ENCODE results near the gene TBXAS1.

The TBXAS1 gene

GRCh38 chr7:140067052-140067451 lies 238.0 kb downstream of the TBXAS1 start:
- Mint-ChIP-seq H3K4me3 (no peak overlapping the region), H3K27me3 (peaks cover 17% of the 10 kb centered on the region), H3K9me3 (peaks cover 27% of the 10 kb centered on the region), H3K27ac (no peak overlapping the region), H3K4me1 (peaks cover 17% of the 10 kb centered on the region), H3K36me3 (peaks cover 24% of the 10 kb centered on the region)
- DNase-seq: no peak
- CTCF ChIA-PET: no interaction called here

- peaks cover 27% of the 10 kb centered on the region for H3K9me3 Mint-ChIP-seq
- peaks cover 16% of the 10 kb centered on the region for H3K4me1 Mint-ChIP-seq
- no peak overlapping the region for H3K4me3 Mint-ChIP-seq
- CTCF ChIA-PET: no interaction called here
- no peak overlapping the region for H3K27ac Mint-ChIP-seq
- no peak for DNase-seq
- peaks cover 24% of the 10 kb centered on the region for H3K36me3 Mint-ChIP-seq
- H3K27me3 Mint-ChIP-seq: peaks cover 21% of the 10 kb centered on the region
Observed at GRCh38 chr7:140068033-140068432, 239.0 kb downstream of the TBXAS1 start.

GRCh38 chr7:140069298-140069949 lies 240.4 kb downstream of the TBXAS1 start:
- Mint-ChIP-seq H3K27me3 (peaks cover 21% of the 10 kb centered on the region), H3K4me1 (peaks cover 6% of the 10 kb centered on the region), H3K4me3 (no peak overlapping the region), H3K27ac (no peak overlapping the region), H3K36me3 (peaks cover 21% of the 10 kb centered on the region), H3K9me3 (peaks cover 27% of the 10 kb centered on the region)
- CTCF ChIA-PET: no interaction called here
- DNase-seq: no peak
